Stimulated activated CD8-positive, alpha-beta memory T cell treated with anti-CD3 and anti-CD28 coated beads, Interleukin-15, amount 100 ng/mL, for 4 hours (primary cell): Measurements from ENCODE around the gene FGL2.
"Not testable (repeated sequence)": the region's sequence is repeated elsewhere in the genome, so short reads cannot be mapped to it uniquely, and the experiment has no call there.

Experiments used
- DNase-seq, 2 donors: peaks; one replicate each; pipeline ENCODE4 v3.0.0-alpha.2; 2020; ENCODE audit warnings: low read depth in 2 of 2

FGL2 gene

DNA sequence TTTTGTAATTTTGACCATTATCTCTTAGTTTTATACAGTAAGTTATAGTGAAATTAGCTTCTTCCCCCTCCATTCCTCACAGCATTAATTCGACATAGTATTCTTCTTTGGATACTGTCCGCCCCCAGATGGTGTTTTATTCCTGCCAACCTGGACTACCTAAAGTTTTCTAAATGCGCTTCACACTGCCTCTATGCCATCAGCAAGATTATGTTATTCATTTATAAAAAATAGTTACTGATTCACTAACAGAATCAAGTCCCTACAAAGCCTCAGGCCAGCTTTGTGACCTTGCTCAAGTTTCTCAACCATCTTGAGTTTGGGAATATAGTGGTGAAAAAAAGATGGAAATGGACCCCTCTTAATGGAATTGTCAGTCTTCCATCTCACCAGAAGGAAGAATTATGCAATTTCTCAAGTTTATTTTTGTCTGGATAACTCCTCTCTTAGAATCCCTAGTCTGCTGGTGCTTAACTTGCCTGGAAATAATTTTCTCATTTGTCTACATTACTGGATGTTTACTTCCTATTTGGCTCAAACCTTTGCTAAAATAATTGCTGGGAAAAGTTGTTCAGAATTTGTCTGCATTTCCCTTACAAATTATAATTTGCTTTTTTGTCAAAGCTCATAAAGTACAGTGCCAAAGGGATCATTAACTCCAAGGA, 16.7 kb upstream of the FGL2 start:
- DNase-seq = no peak

DNA sequence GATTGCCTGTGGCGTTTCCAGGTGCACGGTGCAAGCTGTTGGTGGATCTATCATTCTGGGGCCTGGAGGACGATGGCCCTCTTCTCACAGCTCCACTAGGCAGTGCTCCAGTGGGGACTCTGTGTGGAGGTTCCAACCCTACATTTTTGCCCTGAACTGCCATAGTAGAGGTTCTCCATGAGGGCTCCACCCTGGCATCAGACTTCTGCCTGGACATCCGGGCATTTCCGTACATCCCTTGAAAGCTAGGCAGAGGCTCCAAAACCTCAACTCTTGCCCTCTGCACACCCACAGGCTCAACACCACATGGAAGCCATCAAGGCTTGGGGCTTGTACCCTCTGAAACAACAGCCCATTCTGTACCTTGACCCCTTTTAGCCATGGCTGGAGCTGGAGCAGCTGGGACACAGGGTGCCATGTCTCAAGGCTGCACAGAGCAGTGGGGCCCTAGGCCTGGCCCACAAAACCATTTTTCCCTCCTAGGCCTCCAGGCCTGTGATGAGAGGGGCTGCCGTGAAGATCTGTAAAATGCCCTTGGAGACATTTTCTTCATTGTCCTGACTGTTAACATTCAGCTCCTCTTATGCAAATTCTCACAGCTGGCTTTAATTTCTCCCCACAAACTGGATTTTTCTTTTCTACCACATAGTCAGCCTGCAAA, 10.0 kb upstream of the FGL2 start:
- no peak for DNase-seq

DNA sequence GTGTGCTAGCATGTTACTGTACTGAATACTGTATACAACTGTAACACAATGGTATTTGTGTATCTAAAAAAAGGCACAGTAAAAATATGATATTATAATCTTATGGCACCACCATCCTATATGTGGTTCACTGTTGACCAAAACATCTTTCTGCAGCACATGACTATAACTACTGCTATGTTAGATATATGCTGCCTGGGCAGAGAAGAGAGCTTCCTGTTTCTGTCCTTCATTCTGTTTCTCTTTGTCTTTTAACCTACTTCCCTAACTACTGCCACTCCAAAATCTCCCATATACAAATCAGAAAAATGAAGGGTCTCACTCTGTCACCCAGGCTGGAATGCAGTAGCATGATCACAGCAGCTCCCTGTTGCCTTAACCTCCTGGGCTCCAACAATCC, 8.8 kb upstream of the FGL2 start:
- DNase-seq = no peak

DNA sequence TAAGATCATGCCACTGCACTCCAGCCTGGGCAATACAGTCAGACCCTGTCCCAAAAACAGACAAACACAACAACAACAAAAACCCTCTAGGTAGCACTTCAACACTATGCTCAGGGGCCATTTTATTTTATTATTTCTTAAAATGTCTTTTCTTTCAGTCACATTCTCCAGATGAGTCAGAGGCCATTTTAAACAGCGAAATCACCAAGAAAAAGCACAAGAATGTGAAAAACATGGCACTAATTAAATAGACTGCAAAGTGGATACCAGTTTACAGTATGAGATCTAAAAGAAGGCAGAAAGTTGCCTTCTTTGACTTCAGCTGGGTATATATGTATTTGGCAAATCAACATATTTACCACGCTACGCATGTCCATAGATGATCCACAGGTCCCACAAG, 6.1 kb upstream of the FGL2 start:
- DNase-seq = no peak

DNA sequence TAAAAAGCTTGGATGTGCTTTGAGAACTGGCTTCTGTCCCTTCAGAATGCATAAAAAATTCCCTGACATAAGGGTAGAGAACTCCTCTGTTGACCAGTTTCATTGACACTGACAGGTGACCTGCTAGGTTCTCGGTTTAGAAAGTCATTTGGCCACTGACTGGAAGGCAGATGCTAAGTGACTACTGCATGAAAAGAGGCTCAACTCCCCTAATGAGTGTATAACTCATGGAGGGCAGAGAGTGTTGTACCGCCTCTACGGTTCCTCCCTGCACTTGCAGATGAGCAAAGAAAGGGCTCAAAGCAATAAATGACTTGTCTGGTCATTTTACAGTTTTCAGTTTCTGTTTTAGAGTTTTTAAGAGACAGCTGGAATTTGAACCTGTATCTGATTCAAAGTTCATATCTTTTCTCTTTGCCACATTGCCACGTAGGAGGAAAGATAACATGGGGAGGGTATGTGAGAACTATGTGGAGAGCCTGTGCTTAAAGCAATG, 2.9 kb upstream of the FGL2 start:
- no peak for DNase-seq

DNA sequence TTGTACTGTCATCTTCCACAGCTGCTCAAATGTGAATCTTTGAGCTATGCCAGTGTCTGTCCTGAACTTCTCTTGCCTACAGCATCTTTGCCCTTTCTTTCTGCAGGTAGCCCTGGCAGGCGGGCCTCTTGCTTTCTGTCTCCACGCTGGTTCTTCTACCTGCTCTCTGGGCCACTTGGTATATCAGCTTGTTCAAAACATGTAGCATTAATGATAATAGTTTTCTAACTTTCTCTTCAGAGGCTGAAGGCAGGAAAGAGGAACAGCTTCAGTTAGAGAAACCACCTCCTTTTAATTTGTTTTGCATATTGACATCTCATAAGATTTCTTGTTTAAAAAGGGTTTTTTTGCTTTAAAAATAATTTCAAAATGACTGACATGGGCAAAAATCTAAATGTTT, 923 bp upstream of the FGL2 start:
- DNase-seq = no peak

DNA sequence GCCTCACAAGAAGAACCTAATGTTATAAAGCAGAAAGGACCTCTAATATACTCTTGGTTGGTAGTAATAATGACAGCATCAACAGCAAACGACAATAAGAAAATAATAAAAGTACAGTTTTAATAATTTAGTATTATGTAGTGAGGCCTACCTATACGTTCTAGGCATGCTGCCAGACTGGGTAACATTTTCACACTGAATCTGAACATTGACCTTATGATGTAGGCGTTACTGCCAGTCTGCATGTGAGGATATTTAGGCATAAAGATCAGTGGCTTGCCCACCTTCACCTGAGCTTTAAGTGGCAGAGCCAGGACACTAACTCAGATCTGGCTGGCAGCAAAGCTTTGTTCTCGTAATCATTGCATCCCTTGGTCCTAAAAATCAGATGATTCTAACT, 2.5 kb downstream of the FGL2 start:
- DNase-seq = no peak

DNA sequence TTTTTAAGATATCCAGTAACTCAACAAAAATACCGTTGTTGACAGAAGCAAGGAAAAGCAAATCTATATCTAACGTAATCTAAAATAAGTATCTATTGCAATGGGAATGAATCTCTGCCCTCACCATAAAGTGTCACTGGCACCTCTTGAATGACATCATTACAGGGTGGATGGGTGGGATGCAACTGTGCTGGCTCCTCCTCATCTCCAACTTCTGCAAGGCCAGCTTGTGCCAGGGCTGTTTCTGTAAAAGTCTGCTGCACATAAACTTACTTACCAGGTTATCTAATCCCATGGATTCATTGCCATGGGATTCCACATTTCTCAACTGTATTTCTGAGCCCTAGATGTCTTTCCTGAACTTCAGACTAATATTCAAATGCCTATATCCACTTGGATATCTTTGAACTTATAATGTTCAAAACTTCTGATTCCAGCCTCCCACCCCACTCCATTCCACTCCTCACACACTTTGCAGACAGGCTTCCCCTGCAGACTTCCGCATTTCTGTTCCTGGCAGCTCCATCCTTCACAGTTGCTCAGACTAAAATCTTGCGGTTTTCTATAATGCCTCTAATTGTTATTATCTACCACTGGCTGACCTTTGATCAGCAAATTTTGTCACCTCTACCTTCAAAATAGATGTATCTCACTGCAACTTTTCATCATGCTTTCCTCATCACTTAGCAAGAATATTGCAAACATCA, 10.7 kb downstream of the FGL2 start:
- DNase-seq = no peak

DNA sequence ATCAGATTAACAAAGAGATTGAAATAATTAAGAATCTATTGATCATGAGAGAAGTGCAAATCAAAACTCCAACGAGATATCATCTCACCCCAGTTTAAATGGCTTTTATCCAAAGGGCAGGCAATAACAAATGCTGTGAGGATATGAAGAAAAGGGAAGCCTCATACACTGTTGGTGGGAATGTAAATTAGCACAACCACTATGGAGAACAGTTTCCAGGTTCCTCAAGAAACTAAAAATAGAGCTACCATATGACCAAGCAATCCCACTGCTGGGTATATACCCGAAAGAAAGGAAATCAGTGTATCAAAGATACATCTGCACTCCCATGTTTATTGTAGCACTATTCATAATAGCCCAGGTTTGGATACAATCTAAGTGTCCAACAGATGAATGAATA, 13.8 kb downstream of the FGL2 start:
- no peak for DNase-seq

DNA sequence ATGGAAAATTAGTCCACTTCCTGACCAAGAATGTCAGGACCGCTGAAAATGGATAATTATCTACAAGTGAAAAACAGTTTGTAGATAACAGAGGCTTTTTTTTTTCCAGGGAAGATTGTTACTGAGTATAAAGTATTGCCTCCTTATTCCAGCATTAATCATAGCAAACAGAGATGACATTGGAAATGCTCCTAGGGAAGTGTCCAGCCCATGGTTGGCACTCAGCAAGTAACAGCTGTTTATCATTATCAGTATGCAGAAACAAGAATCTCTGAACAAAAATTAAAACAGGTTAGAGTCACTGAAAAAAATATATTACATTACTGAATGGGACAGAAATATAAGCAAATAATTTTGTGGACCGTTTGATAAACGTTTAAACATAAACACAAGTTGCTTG, 14.6 kb downstream of the FGL2 start:
- no peak for DNase-seq

DNA sequence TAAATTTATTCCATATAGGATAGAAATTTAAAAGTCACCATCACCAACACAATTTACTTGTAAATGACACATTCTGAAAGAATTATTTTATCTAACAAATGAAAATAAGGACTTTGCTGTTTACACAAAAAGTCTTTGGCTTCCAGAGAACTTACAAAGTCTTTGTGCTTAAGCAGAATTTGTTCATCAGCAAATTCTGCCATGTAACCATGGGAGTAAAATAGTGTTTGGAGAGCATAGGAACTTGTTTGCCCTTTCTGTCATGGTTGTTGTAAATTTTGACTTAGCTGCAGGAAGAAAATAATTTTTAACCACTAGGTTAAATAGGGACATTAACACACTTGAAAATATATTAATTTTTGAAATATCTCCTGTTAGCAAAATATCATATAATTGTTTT, 15.2 kb downstream of the FGL2 start:
- DNase-seq = no peak

DNA sequence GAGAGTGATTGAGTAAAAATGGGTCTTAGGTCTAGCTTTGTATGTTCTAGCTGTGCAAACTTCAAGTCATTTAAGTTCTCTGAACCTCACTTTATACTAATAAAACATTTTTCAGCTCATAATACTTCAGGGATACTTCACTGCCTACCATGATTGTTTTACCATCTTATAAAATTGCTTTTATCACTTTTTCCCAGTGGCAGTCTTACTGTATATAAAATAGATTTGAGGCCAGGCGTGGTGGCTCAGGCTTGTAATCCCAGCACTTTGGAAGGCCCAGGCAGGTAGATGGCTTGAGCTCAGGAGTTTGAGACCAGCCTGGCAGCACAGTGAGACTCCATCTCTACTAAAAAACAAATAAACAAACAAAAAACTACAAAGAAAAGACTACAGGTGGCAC, 17.4 kb downstream of the FGL2 start:
- DNase-seq = no peak

DNA sequence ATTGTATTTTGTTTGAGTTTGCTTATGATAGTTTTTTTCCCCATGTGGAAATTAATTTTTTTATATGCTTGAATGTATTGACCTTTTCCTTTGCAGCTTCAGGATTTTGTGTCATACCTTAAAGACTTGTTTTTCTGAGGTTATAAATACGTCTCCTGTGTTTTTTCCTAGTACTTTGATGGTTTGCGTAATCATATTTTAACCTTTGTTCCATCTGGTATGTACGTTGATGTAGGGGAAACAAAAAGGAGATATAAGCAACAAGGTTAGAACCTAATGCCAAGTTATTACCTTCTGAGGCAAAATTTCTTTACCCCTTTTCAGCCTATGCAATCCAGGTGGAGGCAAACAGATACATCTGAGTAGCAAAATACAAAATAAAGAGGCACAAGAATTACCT, 17.9 kb downstream of the FGL2 start:
- DNase-seq = no peak

DNA sequence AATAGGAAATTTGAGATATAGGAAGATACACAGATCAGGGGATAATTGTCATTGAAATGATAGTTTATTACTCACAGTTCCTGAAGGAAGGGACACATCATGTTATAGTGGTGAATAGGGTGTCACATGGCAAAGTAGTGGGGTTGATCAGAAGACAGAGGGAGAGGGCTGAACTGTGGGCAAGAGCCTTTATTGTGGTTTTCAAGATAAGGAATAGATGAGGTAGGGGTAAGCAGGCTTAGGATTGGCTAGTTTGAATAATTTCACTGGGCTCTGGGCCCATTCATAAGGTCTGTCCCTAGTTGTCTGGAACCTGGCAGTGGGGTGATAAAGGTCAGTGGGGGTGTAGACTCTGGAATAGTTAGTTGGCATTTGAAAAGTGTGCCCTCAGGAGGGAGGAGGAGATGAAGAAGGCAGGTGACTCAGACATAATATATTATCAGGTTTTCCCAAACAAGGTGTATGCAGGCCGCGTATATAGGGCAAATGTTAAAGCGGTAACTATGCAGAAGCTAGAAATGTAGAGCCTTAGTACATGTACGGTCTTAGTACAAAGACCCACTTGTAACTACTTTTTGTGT, 18.5 kb downstream of the FGL2 start:
- no peak for DNase-seq

DNA sequence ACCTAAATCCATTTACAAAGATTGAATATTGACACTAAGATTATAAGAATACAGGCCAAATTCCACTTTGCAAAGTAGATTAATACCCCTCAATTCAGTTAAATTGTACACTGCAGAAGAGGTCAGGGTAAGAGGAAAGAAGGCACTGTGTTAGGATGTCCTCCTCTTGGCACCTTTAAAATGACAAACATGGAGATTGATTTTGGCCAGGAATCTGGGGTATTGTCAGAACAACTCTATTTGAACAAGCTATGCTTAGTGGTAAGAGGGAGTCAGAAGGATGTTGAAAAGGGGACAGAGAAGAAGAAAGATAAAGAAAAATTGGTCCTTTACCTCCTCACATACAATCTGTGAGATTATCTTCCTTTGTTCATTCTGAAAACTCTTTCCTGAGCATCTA, 21.6 kb downstream of the FGL2 start:
- DNase-seq = not testable (repeated sequence)

DNA sequence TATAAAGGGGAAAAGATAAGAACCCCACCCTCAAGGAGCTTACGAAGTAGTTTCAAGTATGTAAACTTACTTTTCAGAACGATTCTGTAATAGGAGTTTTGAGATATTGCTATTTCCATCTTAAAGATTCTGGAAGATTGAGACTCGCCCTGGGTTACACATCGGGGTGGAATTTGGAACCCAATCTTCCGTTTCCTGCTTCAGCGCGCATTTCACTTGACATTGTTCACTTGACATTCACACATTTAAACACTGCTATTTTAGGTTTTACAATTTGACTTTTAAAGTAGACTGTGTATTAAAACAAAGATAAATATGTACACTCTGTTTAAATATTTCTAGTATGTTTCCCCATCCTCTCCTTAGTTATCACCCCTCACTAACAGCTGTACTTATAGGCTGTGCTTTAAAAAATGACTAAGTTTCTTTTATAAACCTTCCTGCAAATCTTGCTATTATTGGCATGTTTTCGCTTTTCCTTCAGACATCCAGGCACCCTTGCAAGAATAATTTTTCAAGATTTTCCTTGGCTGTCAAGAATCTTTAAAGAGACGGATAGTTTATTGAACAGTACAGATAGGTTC, 22.2 kb downstream of the FGL2 start:
- DNase-seq = not testable (repeated sequence)

DNA sequence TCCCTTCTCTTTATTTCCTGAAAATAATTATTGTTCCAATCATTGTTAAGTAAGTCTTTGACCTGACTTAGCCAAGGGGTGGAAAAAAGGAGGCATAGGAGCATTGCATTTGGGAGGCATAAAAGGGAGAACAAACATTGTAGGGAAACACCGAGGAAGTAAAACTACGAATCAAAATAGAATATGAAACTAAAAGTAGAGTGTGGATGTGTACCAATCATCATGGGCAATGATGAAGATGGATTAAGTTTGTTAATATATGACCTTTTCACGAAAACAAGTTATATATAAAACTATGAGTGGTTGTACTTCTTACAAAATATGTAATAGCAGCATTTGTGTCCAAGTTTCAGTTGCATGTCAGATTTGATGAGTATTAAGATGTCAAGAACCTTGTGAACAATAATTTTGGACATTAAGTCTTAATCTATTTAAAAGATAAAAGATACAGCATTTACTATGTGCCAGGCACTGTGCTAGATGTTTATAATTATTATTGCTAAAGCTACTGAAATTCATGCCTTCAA, 24.3 kb downstream of the FGL2 start:
- DNase-seq = not testable (repeated sequence)

DNA sequence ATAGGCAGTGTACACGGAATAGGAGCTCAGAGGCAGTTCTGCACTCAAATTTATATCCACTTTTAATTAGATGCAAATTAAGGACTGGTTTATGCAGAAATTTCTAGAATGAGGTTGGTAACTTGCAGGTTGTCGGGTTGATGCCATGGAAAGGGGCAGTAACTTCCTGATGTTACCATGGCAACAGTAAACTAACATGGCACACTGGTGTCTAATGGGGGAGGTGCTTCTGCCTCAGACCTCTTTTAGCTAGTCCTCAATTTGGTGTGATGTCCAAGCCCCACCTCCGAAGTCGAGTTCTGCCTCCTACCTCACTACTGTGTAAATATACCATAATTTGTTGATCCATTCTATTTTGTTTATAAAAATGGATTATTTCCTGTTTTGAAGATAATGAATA, 25.2 kb downstream of the FGL2 start:
- DNase-seq = not testable (repeated sequence)

DNA sequence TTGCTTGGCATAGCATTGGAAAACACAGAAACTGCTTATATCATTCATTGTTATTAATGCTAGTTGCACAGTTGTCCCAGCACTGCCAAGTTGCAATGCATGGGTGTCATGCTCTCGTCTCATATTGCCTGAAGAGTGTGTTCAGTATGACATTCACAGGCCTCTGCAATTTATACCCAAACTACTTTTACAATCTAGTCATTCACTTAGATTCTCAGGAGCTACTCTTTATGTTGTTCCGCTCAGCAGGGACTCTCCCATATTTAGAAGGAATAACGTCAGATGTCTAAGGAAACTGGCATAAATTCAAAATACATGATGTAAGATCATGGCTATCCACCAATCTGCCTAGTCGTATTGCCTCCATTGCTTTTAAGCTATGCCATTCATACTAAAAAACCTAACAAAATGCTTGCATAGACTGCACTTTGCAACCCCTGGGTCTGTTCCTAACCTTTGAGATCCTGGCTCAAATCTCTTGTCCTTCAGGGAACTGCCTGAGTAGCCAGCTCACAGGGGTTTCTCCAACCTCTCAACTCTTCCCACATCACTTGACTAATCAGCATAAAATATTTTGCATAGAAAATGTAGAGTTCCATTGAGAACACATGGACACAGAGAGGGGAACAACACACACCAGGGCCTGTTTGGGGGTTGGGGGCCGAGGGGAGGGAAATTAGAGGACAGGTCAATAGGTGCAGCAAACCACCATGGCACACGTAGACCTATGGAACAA, 27.0 kb downstream of the FGL2 start:
- DNase-seq = not testable (repeated sequence)

DNA sequence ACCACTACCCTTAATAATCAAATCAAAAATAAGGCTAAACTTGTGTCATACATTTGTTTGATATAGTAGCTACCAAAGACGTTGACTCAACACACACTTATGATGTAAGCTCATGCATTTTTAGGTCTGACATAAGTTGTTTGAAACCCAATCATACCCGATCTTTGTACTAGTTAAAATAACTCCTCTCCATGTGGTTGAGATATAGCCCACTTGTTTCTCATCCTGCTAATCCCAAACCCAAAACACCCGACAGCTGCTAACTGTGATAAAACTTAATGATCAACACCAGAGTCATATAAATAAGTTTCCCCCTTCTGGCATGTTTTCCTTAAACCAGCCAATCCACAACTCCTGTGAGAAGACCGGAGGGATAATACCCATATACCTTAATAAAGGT, 28.5 kb downstream of the FGL2 start:
- not testable (repeated sequence) for DNase-seq

DNA sequence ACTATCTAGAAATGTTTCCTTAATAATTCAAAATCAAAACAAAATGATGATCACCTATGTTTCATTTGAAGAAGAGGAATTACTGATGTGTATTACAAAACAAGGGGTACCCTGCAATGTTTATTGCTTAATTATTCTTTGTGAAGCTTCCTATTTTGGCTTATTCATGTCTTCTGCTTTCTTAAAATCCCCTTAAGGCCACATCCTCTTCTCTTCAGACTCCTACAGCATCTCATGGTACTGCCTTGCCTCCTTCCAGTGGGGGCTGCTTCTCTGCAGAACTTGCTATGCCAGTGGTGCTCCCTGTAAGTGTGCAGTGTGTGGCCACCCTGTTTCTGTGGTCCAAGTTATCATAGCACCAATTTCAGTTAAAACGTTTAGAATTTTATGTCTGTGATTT, 42.2 kb downstream of the FGL2 start:
- no peak for DNase-seq
